PC-9 (cell line): ENCODE measurements around the gene UBE2H. TPM values are rescaled to one million over a fixed set of nuclear protein-coding genes. Genes with fewer than 3 reads are reported as not detected.

ENCODE experiments used
- BruUV-seq: library from RNA; stranded (reverse); fragments of 400-500 nt; replicated peaks from 2 replicates; lab custom pipeline; 2021; lab: Mats Ljungman, UMichigan
- CTCF ChIA-PET: fragments of 300-600 bp; sonication (Branson Sonifier 250); formaldehyde crosslinking; loops from one replicate; lab custom pipeline; 2022; ENCODE audit warnings: antibody characterized with exemption; lab: Charles Lee
- POLR2A ChIA-PET: fragments of 300-600 bp; sonication (Branson Sonifier 250); formaldehyde crosslinking; loops from one replicate; lab custom pipeline; 2022; ENCODE audit warnings: antibody characterized with exemption; ENCODE audit not compliant: unreplicated experiment; lab: Charles Lee
- DNase-seq, 2 experiments: peaks; one replicate each; pipeline versions ENCODE4 v3.0.0 to v3.0.0-alpha.2; 2015 to 2022; ENCODE audit warnings: mixed read lengths in 1 of 2
- H2AFZ ChIP-seq: fragments of 200-600 bp; sonication (generic); 2 replicates; pipeline ENCODE4 v1.8.1; 2017; ENCODE audit warnings: antibody characterized with exemption
- H3F3A ChIP-seq: fragments of 200-600 bp; sonication (generic); 2 replicates; pipeline ENCODE4 v1.8.1; 2017; ENCODE audit warnings: antibody characterized with exemption, mild to moderate bottlenecking, low read depth; ENCODE audit not compliant: insufficient read depth
- H3K27ac ChIP-seq: fragments of 200-600 bp; sonication (generic); 2 replicates; pipeline ENCODE4 v1.6.1; 2016; ENCODE audit warnings: mixed run types
- H3K27me3 ChIP-seq: fragments of 200-600 bp; sonication (generic); 2 replicates; pipeline ENCODE4 v1.6.1; 2016; ENCODE audit warnings: low read depth, mixed run types; ENCODE audit not compliant: insufficient read depth
- H3K36me3 ChIP-seq: fragments of 200-600 bp; sonication (generic); 2 replicates; pipeline ENCODE4 v1.6.1; 2016; ENCODE audit warnings: low read depth, mixed run types
- H3K4me1 ChIP-seq: fragments of 200-600 bp; sonication (generic); replicated peaks from 2 replicates; pipeline ENCODE4 v1.6.1; 2016; ENCODE audit warnings: mixed run types; ENCODE audit not compliant: insufficient read depth
- H3K4me2 ChIP-seq: fragments of 200-600 bp; sonication (generic); 2 replicates; pipeline ENCODE4 v1.6.1; 2017; ENCODE audit warnings: mixed run types
- H3K4me3 ChIP-seq: fragments of 200-600 bp; sonication (generic); 2 replicates; pipeline ENCODE4 v1.6.1; 2016; ENCODE audit warnings: mixed run types
- H3K79me2 ChIP-seq: fragments of 200-600 bp; sonication (generic); 2 replicates; pipeline ENCODE4 v1.6.1; 2017; ENCODE audit warnings: low read depth, mixed run types
- H3K9me2 ChIP-seq: fragments of 200-600 bp; sonication (generic); 2 replicates; pipeline ENCODE4 v1.8.1; 2017; ENCODE audit warnings: mild to moderate bottlenecking; ENCODE audit not compliant: insufficient read depth
- H3K9me3 ChIP-seq: fragments of 200-600 bp; sonication (generic); 2 replicates; pipeline ENCODE4 v1.8.1; 2016; ENCODE audit warnings: low read depth; ENCODE audit not compliant: insufficient read depth
- H4K20me1 ChIP-seq: fragments of 200-600 bp; sonication (generic); 2 replicates; pipeline ENCODE4 v1.8.1; 2017; ENCODE audit not compliant: insufficient read depth
- EZH2 ChIP-seq: fragments of 200-600 bp; sonication (generic); IDR thresholded peaks from 2 replicates; pipeline ENCODE4 v1.8.0; 2017; ENCODE audit warnings: antibody characterized with exemption, low read depth
- intact Hi-C: fragments of 100-400 bp; cut with micrococcal nuclease; formaldehyde crosslinking; loops from one replicate; pipeline ENCODE4 v1.10.0; 2022; ENCODE audit not compliant: unreplicated experiment
- total RNA-seq: library from RNA; stranded (reverse); gene quantifications from 2 replicates; pipeline ENCODE4 v1.2.3, GENCODE V29; 2021
- TF ChIP-seq, protein P1 (sequence below): fragments of 200-600 bp; sonication (generic); conservative IDR thresholded peaks from 2 replicates; pipeline ENCODE4 v1.6.1; 2017; ENCODE audit warnings: mixed run types, antibody characterized with exemption, mild to moderate bottlenecking, moderate library complexity

Gene UBE2H
- total RNA-seq, 1 experiment from 2014 or later = 211 TPM

DNA sequence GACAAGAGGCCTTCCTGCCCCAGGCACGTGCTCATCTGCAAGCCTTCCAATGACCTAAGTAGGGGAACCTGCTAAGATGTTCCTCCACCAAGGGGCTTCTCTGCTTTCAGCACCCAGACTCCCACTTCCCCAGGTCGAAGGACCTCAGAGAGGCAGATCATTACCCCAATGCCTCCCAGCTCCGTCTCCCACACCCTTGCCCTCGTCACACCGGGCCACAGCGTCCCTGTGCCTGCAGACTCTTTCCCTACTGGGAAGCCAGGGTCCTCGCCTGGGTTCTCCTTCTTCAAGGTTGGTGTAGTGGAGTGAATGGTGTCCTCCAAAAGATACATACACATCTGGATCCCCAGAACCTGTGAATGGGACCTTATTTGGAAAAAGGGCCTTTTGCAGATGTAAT lies 151.9 kb downstream of the UBE2H start:
- DNase-seq = no peak
- H4K20me1 ChIP-seq = no peaks in the 10 kb centered on the region
- ChIA-PET CTCF (no interaction called here), POLR2A (interaction anchor here (0.6 kb wide), 1 partner anchor 689 kb away, joined by 3 read pairs; no protein-coding TSS in a partner anchor)
- H3K9me3 ChIP-seq = no peaks in the 10 kb centered on the region
- H3K27me3 ChIP-seq = no peaks in the 10 kb centered on the region
- H3F3A ChIP-seq = no peaks in the 10 kb centered on the region
- no peaks in the 10 kb centered on the region for H3K36me3 ChIP-seq
- no TSS peak for BruUV-seq
- no peaks in the 10 kb centered on the region for H3K9me2 ChIP-seq
- TF ChIP-seq, protein P1, sequence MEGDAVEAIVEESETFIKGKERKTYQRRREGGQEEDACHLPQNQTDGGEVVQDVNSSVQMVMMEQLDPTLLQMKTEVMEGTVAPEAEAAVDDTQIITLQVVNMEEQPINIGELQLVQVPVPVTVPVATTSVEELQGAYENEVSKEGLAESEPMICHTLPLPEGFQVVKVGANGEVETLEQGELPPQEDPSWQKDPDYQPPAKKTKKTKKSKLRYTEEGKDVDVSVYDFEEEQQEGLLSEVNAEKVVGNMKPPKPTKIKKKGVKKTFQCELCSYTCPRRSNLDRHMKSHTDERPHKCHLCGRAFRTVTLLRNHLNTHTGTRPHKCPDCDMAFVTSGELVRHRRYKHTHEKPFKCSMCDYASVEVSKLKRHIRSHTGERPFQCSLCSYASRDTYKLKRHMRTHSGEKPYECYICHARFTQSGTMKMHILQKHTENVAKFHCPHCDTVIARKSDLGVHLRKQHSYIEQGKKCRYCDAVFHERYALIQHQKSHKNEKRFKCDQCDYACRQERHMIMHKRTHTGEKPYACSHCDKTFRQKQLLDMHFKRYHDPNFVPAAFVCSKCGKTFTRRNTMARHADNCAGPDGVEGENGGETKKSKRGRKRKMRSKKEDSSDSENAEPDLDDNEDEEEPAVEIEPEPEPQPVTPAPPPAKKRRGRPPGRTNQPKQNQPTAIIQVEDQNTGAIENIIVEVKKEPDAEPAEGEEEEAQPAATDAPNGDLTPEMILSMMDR = no peak
- no peak for TF ChIP-seq EZH2
- no peak overlapping the region for H2AFZ ChIP-seq
- no peaks in the 10 kb centered on the region for H3K4me1 ChIP-seq
- no peak overlapping the region for H3K4me3 ChIP-seq
- H3K4me2 ChIP-seq = no peak overlapping the region
- no peak overlapping the region for H3K27ac ChIP-seq
- no peaks in the 10 kb centered on the region for H3K79me2 ChIP-seq
- intact Hi-C loops = no loop called here

GRCh38 chr7:129799350-129799955 lies 153.3 kb downstream of the UBE2H start:
- DNase-seq = no peak
- no peak overlapping the region for H3K27ac ChIP-seq
- TF ChIP-seq EZH2 = no peak
- TF ChIP-seq, protein P1 = no peak
- H2AFZ ChIP-seq = no peak overlapping the region
- H3K9me2 ChIP-seq = no peaks in the 10 kb centered on the region
- no peaks in the 10 kb centered on the region for H3K4me1 ChIP-seq
- no peaks in the 10 kb centered on the region for H3K36me3 ChIP-seq
- H3K79me2 ChIP-seq = no peaks in the 10 kb centered on the region
- no peak overlapping the region for H3K4me3 ChIP-seq
- no TSS peak for BruUV-seq
- H3K4me2 ChIP-seq = no peak overlapping the region
- CTCF ChIA-PET = no interaction called here
- H4K20me1 ChIP-seq = no peaks in the 10 kb centered on the region
- POLR2A ChIA-PET = no interaction called here
- H3K27me3 ChIP-seq = no peaks in the 10 kb centered on the region
- no peaks in the 10 kb centered on the region for H3K9me3 ChIP-seq
- H3F3A ChIP-seq = no peaks in the 10 kb centered on the region
- intact Hi-C loops = no loop called here

DNA sequence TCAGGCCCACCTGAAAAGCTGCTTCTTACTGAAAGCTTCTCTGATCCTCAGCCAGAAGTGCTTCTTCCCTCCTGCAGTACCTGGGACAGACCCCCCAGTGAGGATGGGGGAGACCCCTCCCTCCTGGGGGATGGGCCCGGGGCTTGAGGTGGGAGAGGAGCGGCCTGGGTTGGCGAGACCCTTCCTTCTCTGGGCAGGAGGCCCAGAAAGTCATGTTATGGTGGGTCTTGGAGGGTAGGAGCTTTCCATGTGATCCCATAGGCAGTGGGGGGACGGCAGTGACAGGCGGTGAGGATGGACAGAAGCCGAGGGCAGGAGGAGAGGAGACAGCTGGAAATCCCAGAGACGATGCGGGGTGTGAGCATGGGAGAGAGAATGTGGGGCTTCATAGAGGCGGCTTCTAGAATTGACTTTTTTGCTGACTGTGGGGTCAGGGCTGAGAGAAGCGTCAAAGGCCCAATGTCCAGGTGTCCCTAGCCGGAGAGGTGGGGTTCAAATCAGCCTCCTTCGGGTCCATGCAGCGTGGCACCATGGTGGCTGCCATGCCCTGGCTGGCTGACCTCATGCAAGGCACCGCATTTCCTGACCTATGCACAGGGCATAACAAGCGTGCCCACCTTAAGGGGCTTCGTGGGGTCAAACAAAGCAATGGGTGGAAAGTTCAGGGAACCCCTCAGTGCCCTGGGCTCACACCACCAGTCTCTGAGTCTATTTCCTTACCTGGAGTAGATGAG lies 154.0 kb downstream of the UBE2H start:
- no peaks in the 10 kb centered on the region for H3K9me2 ChIP-seq
- no peak overlapping the region for H3K27ac ChIP-seq
- H3K4me1 ChIP-seq = no peaks in the 10 kb centered on the region
- H4K20me1 ChIP-seq = no peaks in the 10 kb centered on the region
- H3F3A ChIP-seq = no peaks in the 10 kb centered on the region; the same call in 1 of the 2 replicates
- TF ChIP-seq EZH2 = no peak
- TF ChIP-seq, protein P1 = no peak
- no peak overlapping the region for H3K4me3 ChIP-seq
- no peaks in the 10 kb centered on the region for H3K36me3 ChIP-seq
- no peaks in the 10 kb centered on the region for H3K27me3 ChIP-seq
- DNase-seq = no peak
- no peaks in the 10 kb centered on the region for H3K79me2 ChIP-seq
- H3K4me2 ChIP-seq = no peak overlapping the region
- ChIA-PET CTCF (interaction anchor here (0.6 kb wide), 1 partner anchor 25 kb away, joined by 3 read pairs; no protein-coding TSS in a partner anchor), POLR2A (no interaction called here)
- H3K9me3 ChIP-seq = no peaks in the 10 kb centered on the region
- no TSS peak for BruUV-seq
- H2AFZ ChIP-seq = no peak overlapping the region
- intact Hi-C loops = no loop called here
